22Rv1 (cell line): ENCODE results near the gene SEMA4A.

Experiments
- H3K27ac ChIP-seq: fragments of 450-650 bp; 2 replicates; pipeline ENCODE4 v1.5.1; 2017
- ZFX ChIP-seq: fragments of 450-650 bp; IDR thresholded peaks from 2 replicates; pipeline ENCODE4 v1.6.1; 2017; ENCODE audit warnings: antibody characterized with exemption, borderline replicate concordance
- TF ChIP-seq, protein P1 (sequence below): fragments of 450-650 bp; IDR thresholded peaks from 2 replicates; pipeline ENCODE4 v1.5.1; 2017; ENCODE audit warnings: mild to moderate bottlenecking

SEMA4A gene

DNA sequence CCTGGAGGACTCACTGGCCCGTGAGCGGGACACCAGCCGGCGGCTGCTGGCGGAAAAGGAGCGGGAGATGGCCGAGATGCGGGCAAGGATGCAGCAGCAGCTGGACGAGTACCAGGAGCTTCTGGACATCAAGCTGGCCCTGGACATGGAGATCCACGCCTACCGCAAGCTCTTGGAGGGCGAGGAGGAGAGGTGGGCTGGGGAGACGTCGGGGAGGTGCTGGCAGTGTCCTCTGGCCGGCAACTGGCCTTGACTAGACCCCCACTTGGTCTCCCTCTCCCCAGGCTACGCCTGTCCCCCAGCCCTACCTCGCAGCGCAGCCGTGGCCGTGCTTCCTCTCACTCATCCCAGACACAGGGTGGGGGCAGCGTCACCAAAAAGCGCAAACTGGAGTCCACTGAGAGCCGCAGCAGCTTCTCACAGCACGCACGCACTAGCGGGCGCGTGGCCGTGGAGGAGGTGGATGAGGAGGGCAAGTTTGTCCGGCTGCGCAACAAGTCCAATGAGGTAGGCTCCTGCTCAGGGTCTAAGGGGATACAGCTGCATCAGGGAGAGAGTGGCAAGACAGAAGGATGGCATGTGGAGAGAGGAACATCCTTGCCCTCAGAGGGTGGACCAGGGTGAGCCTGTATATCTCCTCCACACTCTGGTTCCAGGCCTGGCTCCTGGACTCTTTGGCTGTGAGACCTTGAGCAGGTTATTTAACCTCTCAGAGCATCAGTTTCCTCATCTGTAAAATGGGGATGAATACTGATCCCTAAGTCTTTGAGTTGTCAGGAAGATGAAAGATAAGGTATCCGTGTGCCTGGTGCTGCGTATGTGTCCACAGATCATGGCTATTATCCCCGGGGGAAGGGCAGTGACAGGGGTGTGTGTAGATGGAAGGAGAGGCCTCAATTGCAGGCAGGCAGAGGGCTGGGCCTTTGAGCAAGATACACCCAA lies 17.2 kb upstream of the SEMA4A start:
- H3K27ac ChIP-seq, result no peak overlapping the region
- TF ChIP-seq, protein P1, sequence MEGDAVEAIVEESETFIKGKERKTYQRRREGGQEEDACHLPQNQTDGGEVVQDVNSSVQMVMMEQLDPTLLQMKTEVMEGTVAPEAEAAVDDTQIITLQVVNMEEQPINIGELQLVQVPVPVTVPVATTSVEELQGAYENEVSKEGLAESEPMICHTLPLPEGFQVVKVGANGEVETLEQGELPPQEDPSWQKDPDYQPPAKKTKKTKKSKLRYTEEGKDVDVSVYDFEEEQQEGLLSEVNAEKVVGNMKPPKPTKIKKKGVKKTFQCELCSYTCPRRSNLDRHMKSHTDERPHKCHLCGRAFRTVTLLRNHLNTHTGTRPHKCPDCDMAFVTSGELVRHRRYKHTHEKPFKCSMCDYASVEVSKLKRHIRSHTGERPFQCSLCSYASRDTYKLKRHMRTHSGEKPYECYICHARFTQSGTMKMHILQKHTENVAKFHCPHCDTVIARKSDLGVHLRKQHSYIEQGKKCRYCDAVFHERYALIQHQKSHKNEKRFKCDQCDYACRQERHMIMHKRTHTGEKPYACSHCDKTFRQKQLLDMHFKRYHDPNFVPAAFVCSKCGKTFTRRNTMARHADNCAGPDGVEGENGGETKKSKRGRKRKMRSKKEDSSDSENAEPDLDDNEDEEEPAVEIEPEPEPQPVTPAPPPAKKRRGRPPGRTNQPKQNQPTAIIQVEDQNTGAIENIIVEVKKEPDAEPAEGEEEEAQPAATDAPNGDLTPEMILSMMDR, result no peak
- TF ChIP-seq ZFX, result no peak

DNA sequence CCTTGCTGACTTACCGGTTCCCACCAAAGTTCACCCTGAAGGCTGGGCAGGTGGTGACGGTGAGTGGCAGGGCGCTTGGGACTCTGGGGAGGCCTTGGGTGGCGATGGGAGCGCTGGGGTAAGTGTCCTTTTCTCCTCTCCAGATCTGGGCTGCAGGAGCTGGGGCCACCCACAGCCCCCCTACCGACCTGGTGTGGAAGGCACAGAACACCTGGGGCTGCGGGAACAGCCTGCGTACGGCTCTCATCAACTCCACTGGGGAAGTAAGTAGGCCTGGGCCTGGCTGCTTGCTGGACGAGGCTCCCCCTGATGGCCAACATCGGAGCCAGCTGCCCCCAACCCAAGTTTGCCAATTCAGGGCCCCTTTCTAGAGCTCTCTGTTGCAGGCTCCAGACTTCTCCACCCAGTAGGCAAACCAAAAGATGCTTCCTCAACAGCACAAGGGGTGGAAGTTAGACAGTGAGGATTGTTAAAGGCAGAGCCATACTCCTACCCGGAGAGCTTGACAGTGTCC lies 16.4 kb upstream of the SEMA4A start:
- no peak overlapping the region for H3K27ac ChIP-seq
- TF ChIP-seq ZFX, result no peak
- TF ChIP-seq, protein P1, result peak; percentile 19

DNA sequence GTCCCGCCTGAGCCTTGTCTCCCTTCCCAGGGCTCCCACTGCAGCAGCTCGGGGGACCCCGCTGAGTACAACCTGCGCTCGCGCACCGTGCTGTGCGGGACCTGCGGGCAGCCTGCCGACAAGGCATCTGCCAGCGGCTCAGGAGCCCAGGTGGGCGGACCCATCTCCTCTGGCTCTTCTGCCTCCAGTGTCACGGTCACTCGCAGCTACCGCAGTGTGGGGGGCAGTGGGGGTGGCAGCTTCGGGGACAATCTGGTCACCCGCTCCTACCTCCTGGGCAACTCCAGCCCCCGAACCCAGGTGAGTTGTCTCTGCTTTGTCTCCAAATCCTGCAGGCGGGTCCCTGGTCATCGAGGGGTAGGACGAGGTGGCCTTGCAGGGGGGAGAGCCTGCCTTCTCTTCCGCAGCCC lies 14.9 kb upstream of the SEMA4A start:
- H3K27ac ChIP-seq, result no peak overlapping the region
- no peak for TF ChIP-seq ZFX
- TF ChIP-seq, protein P1, result no peak

DNA sequence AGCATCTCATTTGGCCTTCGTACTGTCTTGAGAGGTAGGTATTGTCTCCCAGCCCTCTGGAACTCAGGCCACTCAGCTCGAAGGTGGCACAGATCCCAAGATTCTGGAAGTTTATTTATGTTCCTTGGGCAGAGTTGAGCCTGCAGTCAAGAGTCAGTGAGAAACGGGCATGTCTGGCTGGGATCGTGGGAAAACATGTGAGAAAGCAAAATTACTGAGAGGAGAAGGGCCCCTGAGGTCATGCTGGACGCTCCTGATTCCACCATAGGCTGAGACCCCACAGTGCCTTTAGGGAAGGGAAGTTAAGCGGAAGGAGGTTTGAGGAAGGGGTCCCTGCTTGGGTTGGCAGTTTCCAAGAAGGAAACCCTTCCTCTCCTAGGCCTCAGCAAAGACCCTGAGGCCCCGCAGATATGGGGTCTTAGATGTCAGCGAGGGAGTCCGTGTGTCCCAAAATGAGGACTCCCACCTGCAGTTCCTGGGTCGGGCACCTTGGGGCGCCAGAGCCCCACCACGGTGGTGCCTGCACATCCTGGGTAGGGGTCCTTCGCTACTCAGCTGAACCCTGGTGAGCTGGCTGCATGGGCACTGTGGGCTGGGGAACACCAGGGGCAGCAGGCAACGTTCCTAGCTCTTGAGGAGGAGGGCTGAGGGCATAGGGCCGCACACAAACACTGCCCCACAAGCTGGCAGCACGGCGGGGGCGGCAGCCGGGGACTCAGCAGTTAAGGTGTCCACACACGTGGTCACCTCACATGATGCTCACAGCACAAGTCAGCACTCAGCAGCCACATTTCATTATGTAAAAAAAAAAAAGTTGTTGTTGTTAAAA lies 12.3 kb upstream of the SEMA4A start:
- TF ChIP-seq, protein P1, result peak; percentile 86
- TF ChIP-seq ZFX, result no peak
- peak overlapping the region; percentile 26; the same call in 1 of the 2 replicates for H3K27ac ChIP-seq

DNA sequence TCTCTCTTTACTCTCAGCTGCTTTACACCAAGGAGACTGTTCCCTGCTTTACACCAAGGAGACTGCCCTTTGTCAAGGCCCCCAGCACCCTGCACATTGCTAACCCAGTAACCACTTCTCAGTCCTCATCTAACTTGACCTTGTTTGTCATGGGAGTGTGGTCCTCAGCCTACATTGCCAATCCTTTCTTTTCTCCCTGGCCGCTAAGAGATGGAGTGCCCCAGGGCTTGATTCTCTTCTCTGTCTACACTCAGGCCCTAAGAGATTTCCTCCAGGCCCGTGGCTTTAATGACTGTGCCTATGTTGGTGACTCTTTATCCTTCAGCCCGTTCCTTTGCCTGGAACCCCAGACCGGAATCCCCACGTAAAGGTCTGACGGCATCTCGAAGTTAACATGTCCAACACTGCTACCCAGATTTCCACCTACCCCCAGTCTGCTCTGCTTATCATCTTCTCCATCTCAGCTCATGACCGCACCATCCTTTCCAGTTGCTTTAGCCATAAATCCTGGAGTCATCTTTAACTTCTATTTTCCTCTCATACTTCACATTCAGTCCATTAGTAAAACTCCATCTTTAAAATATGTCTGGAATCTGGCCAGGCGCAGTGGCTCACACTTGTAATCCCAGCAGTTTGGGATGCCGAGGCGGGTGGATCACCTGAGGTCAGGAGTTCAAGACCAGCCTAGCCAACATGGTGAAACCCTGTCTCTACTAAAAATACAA lies 9.5 kb upstream of the SEMA4A start:
- H3K27ac ChIP-seq, result no peak overlapping the region
- TF ChIP-seq, protein P1, result no peak
- TF ChIP-seq ZFX, result no peak

DNA sequence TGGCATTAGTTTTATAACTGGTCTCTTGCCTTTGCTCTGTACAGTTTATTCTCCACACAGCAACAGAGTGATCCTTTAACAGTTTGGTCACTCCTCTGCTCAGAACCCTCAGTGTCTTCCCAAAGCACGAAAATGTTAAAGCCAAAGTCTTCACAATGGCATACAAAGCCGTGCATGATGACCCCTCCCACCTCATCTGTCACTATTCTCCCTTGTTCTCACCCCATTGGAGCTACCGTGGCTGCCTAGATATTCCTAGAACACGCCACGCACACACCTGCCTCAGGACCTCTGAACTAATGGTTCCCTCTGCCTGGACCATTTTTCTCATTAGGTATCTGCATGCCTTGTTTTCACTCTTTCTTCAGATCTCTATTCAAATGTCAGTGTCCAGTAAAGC lies 8.6 kb upstream of the SEMA4A start:
- no peak overlapping the region for H3K27ac ChIP-seq
- no peak for TF ChIP-seq ZFX
- TF ChIP-seq, protein P1, result no peak
